Measurements from ENCODE around the gene ZFYVE16. TPM values are rescaled to one million over a fixed set of nuclear protein-coding genes. Genes with fewer than 3 reads are reported as not detected.

ZFYVE16 gene
- total RNA-seq, 4 donors from 2014 or later = 24.3 to 64.0 (median 34.0) TPM

DNA sequence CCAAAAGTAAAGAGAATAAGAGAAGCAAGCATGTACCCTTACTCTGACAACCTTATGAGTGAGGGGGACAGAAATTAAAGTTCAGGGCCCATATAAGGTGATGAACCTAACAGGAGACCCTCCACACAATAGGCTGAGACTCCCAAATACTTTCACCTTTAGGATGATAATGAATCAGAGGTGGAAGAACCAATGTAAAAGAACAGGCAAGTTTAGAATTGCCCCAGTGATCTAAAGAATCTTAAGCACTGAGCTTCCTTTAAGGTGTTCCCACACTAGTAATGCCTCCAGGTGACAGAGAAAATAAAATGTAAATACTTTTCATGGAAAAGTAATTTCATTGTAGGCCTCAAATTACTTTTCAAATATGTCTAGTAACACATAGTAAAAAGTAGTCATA, 71.8 kb downstream of the ZFYVE16 start:
- H3K4me1 ChIP-seq = no peaks in the 10 kb centered on the region
- no peak for DNase-seq
- no peak overlapping the region for H3K4me3 ChIP-seq
- no peak overlapping the region for H3K27ac ChIP-seq
- no peaks in the 10 kb centered on the region for H3K27me3 ChIP-seq
- in situ Hi-C loops (cut with MboI; ENCODE audit: low pct_ligation_motif_present in 1 of 4, low pct_unique_long_range_greater_than_20kb in 1 of 4, low sequenced_read_pairs in 3 of 4) = loop anchor here (10.0 to 25.0 kb wide), 2 partner anchors 183 to 195 kb away; partner anchors contain the start of genes DHFR (in 3 of the 4) and MSH3 (in 3 of the 4)
- TF ChIP-seq EP300 (IDR thresholded peaks at IDR 0.05; ENCODE audit: low read depth) (no peak), POLR2AphosphoS5 (IDR thresholded peaks at IDR 0.05) (no peak), POLR2A (IDR thresholded peaks at IDR 0.05) (no peak)
- TF ChIP-seq, protein P1, sequence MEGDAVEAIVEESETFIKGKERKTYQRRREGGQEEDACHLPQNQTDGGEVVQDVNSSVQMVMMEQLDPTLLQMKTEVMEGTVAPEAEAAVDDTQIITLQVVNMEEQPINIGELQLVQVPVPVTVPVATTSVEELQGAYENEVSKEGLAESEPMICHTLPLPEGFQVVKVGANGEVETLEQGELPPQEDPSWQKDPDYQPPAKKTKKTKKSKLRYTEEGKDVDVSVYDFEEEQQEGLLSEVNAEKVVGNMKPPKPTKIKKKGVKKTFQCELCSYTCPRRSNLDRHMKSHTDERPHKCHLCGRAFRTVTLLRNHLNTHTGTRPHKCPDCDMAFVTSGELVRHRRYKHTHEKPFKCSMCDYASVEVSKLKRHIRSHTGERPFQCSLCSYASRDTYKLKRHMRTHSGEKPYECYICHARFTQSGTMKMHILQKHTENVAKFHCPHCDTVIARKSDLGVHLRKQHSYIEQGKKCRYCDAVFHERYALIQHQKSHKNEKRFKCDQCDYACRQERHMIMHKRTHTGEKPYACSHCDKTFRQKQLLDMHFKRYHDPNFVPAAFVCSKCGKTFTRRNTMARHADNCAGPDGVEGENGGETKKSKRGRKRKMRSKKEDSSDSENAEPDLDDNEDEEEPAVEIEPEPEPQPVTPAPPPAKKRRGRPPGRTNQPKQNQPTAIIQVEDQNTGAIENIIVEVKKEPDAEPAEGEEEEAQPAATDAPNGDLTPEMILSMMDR (IDR thresholded peaks at IDR 0.05) = no peak
- H3K9me3 ChIP-seq = peaks cover 2 to 7% of the 10 kb centered on the region in 2 donors
- peaks cover 0 to 26% (median 11%) of the 10 kb centered on the region in 4 donors for H3K36me3 ChIP-seq
- intact Hi-C loops (cut with DNase I; ENCODE audit: low total_unique reads) = no loop called here

DNA sequence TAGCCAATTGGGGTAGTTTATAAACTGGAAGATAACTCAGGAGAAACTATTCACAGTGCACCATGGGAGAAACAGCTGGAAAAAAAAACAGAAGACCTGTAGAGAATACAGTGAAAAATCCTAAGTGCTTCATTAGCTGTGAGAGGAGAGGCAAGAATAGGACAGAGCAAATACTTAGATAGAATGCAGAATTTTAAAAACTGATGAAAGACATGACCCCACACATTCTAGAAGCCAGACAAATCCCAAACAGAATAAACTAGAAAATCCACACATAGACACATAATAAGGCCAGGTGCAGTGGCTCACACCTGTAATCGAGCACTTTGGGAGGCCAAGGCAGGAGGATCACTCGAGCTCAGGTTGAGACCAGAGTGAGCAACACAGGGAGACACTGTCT, 72.5 kb downstream of the ZFYVE16 start:
- WGBS, 2 donors (ENCODE audit: low coverage in 1 of 2) = 93 to 94% methylated on average over 2 of the region's 2 CpGs
- in situ Hi-C loops (cut with MboI; ENCODE audit: low pct_ligation_motif_present in 1 of 4, low pct_unique_long_range_greater_than_20kb in 1 of 4, low sequenced_read_pairs in 3 of 4) = loop anchor here (10.0 to 25.0 kb wide), 2 partner anchors 182 to 194 kb away; partner anchors contain the start of genes DHFR (in 3 of the 4) and MSH3 (in 3 of the 4)
- no peak for TF ChIP-seq POLR2A (IDR thresholded peaks at IDR 0.05)
- TF ChIP-seq, protein P1 (IDR thresholded peaks at IDR 0.05) = no peak
- no peak for TF ChIP-seq POLR2AphosphoS5 (IDR thresholded peaks at IDR 0.05)
- TF ChIP-seq EP300 (IDR thresholded peaks at IDR 0.05; ENCODE audit: low read depth) = no peak
- H3K27ac ChIP-seq = no peak overlapping the region
- no peak for DNase-seq
- intact Hi-C loops (cut with DNase I; ENCODE audit: low total_unique reads) = no loop called here
- H3K36me3 ChIP-seq = peaks cover 0 to 21% (median 10%) of the 10 kb centered on the region in 4 donors
- H3K4me1 ChIP-seq = no peaks in the 10 kb centered on the region
- H3K27me3 ChIP-seq = no peaks in the 10 kb centered on the region
- H3K9me3 ChIP-seq = peaks cover 2 to 7% of the 10 kb centered on the region in 2 donors
- H3K4me3 ChIP-seq = no peak overlapping the region

- H3K36me3 ChIP-seq = peaks cover 0 to 15% (median 6%) of the 10 kb centered on the region in 4 donors
- in situ Hi-C loops (cut with MboI; ENCODE audit: low pct_ligation_motif_present in 1 of 4, low pct_unique_long_range_greater_than_20kb in 1 of 4, low sequenced_read_pairs in 3 of 4) (loop anchor here (10.0 to 25.0 kb wide), 2 partner anchors 181 to 194 kb away; partner anchors contain the start of genes DHFR (in 3 of the 4) and MSH3 (in 3 of the 4)), intact Hi-C loops (cut with DNase I; ENCODE audit: low total_unique reads) (no loop called here)
- no peak overlapping the region for H3K4me3 ChIP-seq
- no peaks in the 10 kb centered on the region for H3K4me1 ChIP-seq
- TF ChIP-seq, protein P1 (IDR thresholded peaks at IDR 0.05) = peak; percentile 57 to 71 (median 65)
- TF ChIP-seq EP300 (IDR thresholded peaks at IDR 0.05; ENCODE audit: low read depth) (no peak), POLR2A (IDR thresholded peaks at IDR 0.05) (no peak), POLR2AphosphoS5 (IDR thresholded peaks at IDR 0.05) (no peak)
- H3K27ac ChIP-seq = no peak overlapping the region
- peaks cover 2 to 7% of the 10 kb centered on the region in 2 donors for H3K9me3 ChIP-seq
- H3K27me3 ChIP-seq = no peaks in the 10 kb centered on the region
- peak; percentile 40 for DNase-seq
- WGBS, 2 donors (ENCODE audit: low coverage in 1 of 2) = 93 to 100% methylated on average over 3 of the region's 3 CpGs
Measured at GRCh38 chr5:80481019-80481893, 73.4 kb downstream of the ZFYVE16 start.

- TF ChIP-seq EP300 (IDR thresholded peaks at IDR 0.05; ENCODE audit: low read depth) (no peak), POLR2AphosphoS5 (IDR thresholded peaks at IDR 0.05) (no peak)
- 75 to 80% methylated on average over 4 of the region's 4 CpGs for WGBS, 2 donors (ENCODE audit: low coverage in 1 of 2)
- intact Hi-C loops (cut with DNase I; ENCODE audit: low total_unique reads) = no loop called here
- Histone ChIP-seq H3K27ac (no peak overlapping the region), H3K36me3 (peaks cover 0 to 11% (median 5%) of the 10 kb centered on the region in 4 donors), H3K4me3 (no peak overlapping the region), H3K4me1 (peaks cover 0 to 7% (median 6%) of the 10 kb centered on the region in 4 donors), H3K9me3 (peaks cover 2 to 7% of the 10 kb centered on the region in 2 donors), H3K27me3 (no peaks in the 10 kb centered on the region)
- in situ Hi-C loops (cut with MboI; ENCODE audit: low pct_ligation_motif_present in 1 of 4, low pct_unique_long_range_greater_than_20kb in 1 of 4, low sequenced_read_pairs in 3 of 4) = loop anchor here (10.0 to 25.0 kb wide), 2 partner anchors 180 to 192 kb away; partner anchors contain the start of genes DHFR (in 3 of the 4) and MSH3 (in 3 of the 4)
- no peak for DNase-seq
Measured at GRCh38 chr5:80482578-80482977, 74.7 kb downstream of the ZFYVE16 start.
